HG02763 (cell line): ENCODE data around the gene GUCD1.

Source experiments
- ATAC-seq: cut with Tn5 transposase; IDR thresholded peaks from one replicate; pipeline ENCODE4 v1.9.1; 2021; ENCODE audit warnings: mild to moderate bottlenecking, moderate library complexity; ENCODE audit not compliant: unreplicated experiment

Gene GUCD1

GRCh38 chr22:24504956-24505736, 49.8 kb downstream of the GUCD1 start:
- ATAC-seq = no peak

GRCh38 chr22:24504540-24504939, 50.4 kb downstream of the GUCD1 start:
- ATAC-seq = no peak

GRCh38 chr22:24503843-24504338, 51.0 kb downstream of the GUCD1 start:
- no peak for ATAC-seq

- no peak for ATAC-seq
Observed at GRCh38 chr22:24503137-24503842, 51.6 kb downstream of the GUCD1 start.

GRCh38 chr22:24502541-24502940, 52.4 kb downstream of the GUCD1 start:
- ATAC-seq = no peak

- ATAC-seq = no peak
Observed at GRCh38 chr22:24502034-24502433, 52.9 kb downstream of the GUCD1 start.

- ATAC-seq = no peak
Observed at GRCh38 chr22:24501301-24502005, 53.5 kb downstream of the GUCD1 start.

GRCh38 chr22:24500277-24500820, 54.6 kb downstream of the GUCD1 start:
- no peak for ATAC-seq

GRCh38 chr22:24499706-24500276, 55.1 kb downstream of the GUCD1 start:
- ATAC-seq = no peak

GRCh38 chr22:24498824-24499223, 56.1 kb downstream of the GUCD1 start:
- no peak for ATAC-seq

GRCh38 chr22:24497841-24498258, 57.1 kb downstream of the GUCD1 start:
- ATAC-seq = no peak

- ATAC-seq = no peak
Observed at GRCh38 chr22:24496661-24497060, 58.3 kb downstream of the GUCD1 start.

- ATAC-seq = no peak
Observed at GRCh38 chr22:24496234-24496633, 58.7 kb downstream of the GUCD1 start.

- no peak for ATAC-seq
Observed at GRCh38 chr22:24495365-24495675, 59.6 kb downstream of the GUCD1 start.

- no peak for ATAC-seq
Observed at GRCh38 chr22:24494528-24495364, 60.2 kb downstream of the GUCD1 start, which contains the start of gene UPB1. TSS of gene UPB1 (plus strand) at chr22:24495332. CDS start at chr22:24495404, 72 bp downstream.

- ATAC-seq = no peak
Observed at GRCh38 chr22:24494167-24494527, 60.8 kb downstream of the GUCD1 start.

GRCh38 chr22:24492391-24492790, 62.5 kb downstream of the GUCD1 start:
- no peak for ATAC-seq
